AG04450 (cell line): Measurements from ENCODE around the gene PRR16. TPM values are rescaled to one million over a fixed set of nuclear protein-coding genes. Genes with fewer than 3 reads are reported as not detected.

ENCODE experiments used
- CTCF ChIA-PET: fragments of 300-600, 350-600 bp; formaldehyde crosslinking; extraction: SDS; loops from one replicate; lab custom pipeline; 2022; ENCODE audit warnings: antibody characterized with exemption, inconsistent platforms; lab: Charles Lee
- POLR2A ChIA-PET: fragments of 350-600 bp; formaldehyde crosslinking; extraction: SDS; loops from one replicate; lab custom pipeline; 2021; ENCODE audit warnings: antibody characterized with exemption, inconsistent platforms; lab: Yijun Ruan, JAX
- DNase-seq: peaks from one replicate; pipeline ENCODE4 v3.0.0-alpha.2; 2011; ENCODE audit warnings: low read depth, low spot score
- H3K27ac ChIP-seq: one replicate; pipeline ENCODE4 v1.5.1; 2012; ENCODE audit warnings: low read depth, low read length, control low read depth
- H3K27me3 ChIP-seq: one replicate; pipeline ENCODE4 v1.6.0; 2012; ENCODE audit warnings: low read length; ENCODE audit not compliant: control insufficient read depth, insufficient read depth
- H3K4me3 ChIP-seq: 2 replicates; pipeline ENCODE4 v1.5.1; 2011; ENCODE audit warnings: mild to moderate bottlenecking, low read depth, low read length, control low read depth
- H3K9me3 ChIP-seq: 2 replicates; pipeline ENCODE4 v1.5.1; 2012; ENCODE audit warnings: low read length; ENCODE audit not compliant: control insufficient read depth, insufficient read depth
- polyA plus RNA-seq: library from polyadenylated mRNA; depleted of rRNA; stranded (reverse); fragments of >200 nt; gene quantifications from 2 replicates; pipeline ENCODE4 v1.2.3, GENCODE V29; 2011
- TF ChIP-seq, protein P1 (sequence below): IDR thresholded peaks from 2 replicates; pipeline ENCODE4 v1.5.1; 2011; ENCODE audit warnings: low read depth, low read length, control low read depth, inconsistent platforms

The PRR16 gene
- polyA plus RNA-seq, 1 experiment = 26.8 TPM

DNA sequence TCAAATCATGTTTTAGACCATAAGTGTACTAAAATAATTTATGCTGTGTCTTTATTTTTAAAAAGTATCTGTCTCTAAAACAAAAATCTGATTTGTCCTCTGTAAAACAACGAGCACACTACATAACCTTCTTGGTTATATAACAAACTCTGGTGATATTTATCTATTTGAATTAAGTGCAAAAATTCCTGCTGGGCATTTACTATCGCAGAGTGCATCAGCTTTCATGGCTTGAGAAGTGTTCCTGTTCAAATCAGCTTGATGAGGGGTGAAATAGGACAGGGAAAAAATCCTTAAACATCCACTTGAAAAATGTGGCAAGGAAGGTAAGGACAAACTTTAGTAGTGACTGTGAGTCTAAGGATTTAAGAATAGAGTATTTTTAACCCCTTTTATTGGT is 65.3 kb downstream of the PRR16 start:
- Histone ChIP-seq H3K4me3 (no peak overlapping the region), H3K9me3 (no peaks in the 10 kb centered on the region), H3K27me3 (no peaks in the 10 kb centered on the region), H3K27ac (no peak overlapping the region)
- POLR2A ChIA-PET = no interaction called here
- TF ChIP-seq, protein P1, sequence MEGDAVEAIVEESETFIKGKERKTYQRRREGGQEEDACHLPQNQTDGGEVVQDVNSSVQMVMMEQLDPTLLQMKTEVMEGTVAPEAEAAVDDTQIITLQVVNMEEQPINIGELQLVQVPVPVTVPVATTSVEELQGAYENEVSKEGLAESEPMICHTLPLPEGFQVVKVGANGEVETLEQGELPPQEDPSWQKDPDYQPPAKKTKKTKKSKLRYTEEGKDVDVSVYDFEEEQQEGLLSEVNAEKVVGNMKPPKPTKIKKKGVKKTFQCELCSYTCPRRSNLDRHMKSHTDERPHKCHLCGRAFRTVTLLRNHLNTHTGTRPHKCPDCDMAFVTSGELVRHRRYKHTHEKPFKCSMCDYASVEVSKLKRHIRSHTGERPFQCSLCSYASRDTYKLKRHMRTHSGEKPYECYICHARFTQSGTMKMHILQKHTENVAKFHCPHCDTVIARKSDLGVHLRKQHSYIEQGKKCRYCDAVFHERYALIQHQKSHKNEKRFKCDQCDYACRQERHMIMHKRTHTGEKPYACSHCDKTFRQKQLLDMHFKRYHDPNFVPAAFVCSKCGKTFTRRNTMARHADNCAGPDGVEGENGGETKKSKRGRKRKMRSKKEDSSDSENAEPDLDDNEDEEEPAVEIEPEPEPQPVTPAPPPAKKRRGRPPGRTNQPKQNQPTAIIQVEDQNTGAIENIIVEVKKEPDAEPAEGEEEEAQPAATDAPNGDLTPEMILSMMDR = no peak
- no peak for DNase-seq
- CTCF ChIA-PET = no interaction called here

DNA sequence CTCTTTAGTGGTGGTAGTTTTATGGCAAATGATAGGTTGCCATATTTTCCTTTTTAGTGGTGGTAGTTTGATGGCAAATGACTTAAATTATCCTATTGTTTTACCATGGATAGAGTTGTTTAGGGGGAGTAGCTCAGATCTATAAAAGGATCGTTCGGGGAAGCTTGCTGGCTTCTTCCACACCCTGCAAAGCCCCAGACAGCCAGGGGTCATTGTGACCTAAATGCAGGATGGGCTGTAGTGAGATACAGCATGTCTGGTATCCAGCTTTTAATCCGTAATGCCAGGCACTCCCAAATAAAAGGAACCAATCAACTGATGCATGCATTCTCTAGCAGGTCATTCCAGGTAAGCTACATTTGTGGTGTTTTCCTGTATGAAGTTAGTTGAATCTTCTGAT is 67.1 kb downstream of the PRR16 start:
- Histone ChIP-seq H3K9me3 (no peaks in the 10 kb centered on the region), H3K27me3 (no peaks in the 10 kb centered on the region), H3K27ac (no peak overlapping the region), H3K4me3 (no peak overlapping the region)
- CTCF ChIA-PET = interaction anchor here (1.1 kb wide), 2 partner anchors 13 to 476 kb away, joined by 3 read pairs; no protein-coding TSS in a partner anchor
- TF ChIP-seq, protein P1 = no peak
- DNase-seq = no peak
- POLR2A ChIA-PET = no interaction called here

DNA sequence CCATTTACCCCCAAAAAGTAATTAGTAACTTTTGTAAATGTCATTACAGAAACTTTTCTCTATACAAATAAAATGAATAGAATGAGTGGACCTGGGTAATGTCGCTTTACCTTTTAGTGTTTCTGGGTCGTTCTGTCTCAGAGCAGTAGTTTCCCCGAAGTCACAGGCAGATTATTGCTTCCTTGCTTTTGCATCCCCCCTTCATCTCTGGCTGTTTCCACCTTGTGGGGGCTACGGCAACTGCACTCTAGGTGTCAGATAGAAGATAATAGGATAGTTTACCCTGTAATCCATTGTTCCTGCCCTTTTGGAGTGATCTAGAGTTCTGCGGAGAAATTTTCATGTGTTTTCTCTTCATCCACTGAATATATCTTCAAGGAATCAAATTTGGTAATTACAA is 68.7 kb downstream of the PRR16 start:
- POLR2A ChIA-PET = no interaction called here
- DNase-seq = no peak
- Histone ChIP-seq H3K9me3 (no peaks in the 10 kb centered on the region), H3K4me3 (no peak overlapping the region), H3K27me3 (no peaks in the 10 kb centered on the region), H3K27ac (no peak overlapping the region)
- CTCF ChIA-PET = no interaction called here
- TF ChIP-seq, protein P1 = peak; percentile 49

DNA sequence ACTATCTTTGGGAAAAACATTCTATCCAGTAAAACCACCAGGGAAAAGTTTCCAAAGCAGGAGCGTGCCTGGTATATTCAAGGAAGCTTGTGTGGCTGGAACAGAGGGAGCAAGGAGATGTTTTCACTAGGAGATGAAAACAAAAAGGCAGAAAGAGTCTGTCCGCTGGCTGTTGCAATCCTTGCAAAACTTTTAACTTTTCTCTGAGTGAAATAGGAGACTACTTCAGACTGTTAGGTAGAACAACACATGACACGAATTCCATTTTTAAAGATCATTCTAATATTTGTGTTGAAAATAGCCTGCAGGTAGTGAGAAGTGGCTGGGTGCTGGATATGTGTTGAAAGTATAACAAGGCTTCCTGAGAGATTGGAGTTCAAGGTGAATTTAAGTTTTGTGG is 69.5 kb downstream of the PRR16 start:
- Histone ChIP-seq H3K9me3 (no peaks in the 10 kb centered on the region), H3K27me3 (no peaks in the 10 kb centered on the region), H3K4me3 (no peak overlapping the region), H3K27ac (no peak overlapping the region)
- no peak for DNase-seq
- POLR2A ChIA-PET = no interaction called here
- TF ChIP-seq, protein P1 = no peak
- CTCF ChIA-PET = no interaction called here

DNA sequence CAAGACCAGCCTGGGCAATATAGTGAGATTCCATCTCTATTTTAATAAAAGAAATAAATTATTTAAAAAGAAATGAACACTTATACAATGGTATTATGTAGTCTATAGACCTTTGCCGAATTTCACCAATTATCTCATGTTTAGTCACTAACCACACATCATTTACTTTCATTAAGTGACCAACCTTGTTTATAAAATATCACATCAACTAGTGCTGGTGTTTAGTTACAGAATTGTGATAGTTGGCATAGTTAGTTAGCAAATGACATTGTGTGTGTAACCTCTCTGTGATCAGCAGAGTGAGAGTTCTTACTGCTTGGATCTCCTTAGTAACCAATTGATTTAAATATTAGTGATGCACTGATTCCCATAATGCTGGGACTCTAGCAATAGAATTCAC is 71.8 kb downstream of the PRR16 start:
- ChIA-PET CTCF (no interaction called here), POLR2A (no interaction called here)
- no peak for DNase-seq
- Histone ChIP-seq H3K4me3 (no peak overlapping the region), H3K27me3 (no peaks in the 10 kb centered on the region), H3K9me3 (no peaks in the 10 kb centered on the region), H3K27ac (no peak overlapping the region)
- TF ChIP-seq, protein P1 = no peak
